GM10248 (cell line): ENCODE results near the gene BICDL1.
A peak's percentile ranks its signal among the peaks of the same experiment; 100 is the strongest.
"Not testable (repeated sequence)": the region's sequence is repeated elsewhere in the genome, so short reads cannot be mapped to it uniquely, and the experiment has no call there.

ENCODE experiments used
- CTCF ChIA-PET: fragments of 300-600 bp; sonication (Branson Sonifier 250); formaldehyde crosslinking; extraction: SDS; loops from one replicate; lab custom pipeline; 2021; ENCODE audit warnings: antibody characterized with exemption; lab: Yijun Ruan, JAX
- POLR2A ChIA-PET: fragments of 350-650 bp; sonication (Branson Sonifier 250); formaldehyde crosslinking; extraction: SDS; loops from one replicate; lab custom pipeline; 2020; ENCODE audit warnings: antibody characterized with exemption; lab: Yijun Ruan, JAX
- DNase-seq: peaks from one replicate; pipeline ENCODE4 v3.0.0; 2012; ENCODE audit errors: extremely low spot score
- CTCF ChIP-seq: IDR thresholded peaks from 2 replicates; pipeline ENCODE4 v1.5.1; 2012; ENCODE audit warnings: mild to moderate bottlenecking, low read depth; ENCODE audit errors: extremely low read depth, missing control alignments, control extremely low read depth

Gene BICDL1

GRCh38 chr12:119956047-119956446 lies 33.0 kb upstream of the BICDL1 start:
- TF ChIP-seq CTCF = peak; percentile 1
- POLR2A ChIA-PET = no interaction called here
- CTCF ChIA-PET = interaction anchor here (1.3 kb wide), 1 partner anchor 131 kb away, joined by 3 read pairs; no protein-coding TSS in a partner anchor
- no peak for DNase-seq

- CTCF ChIA-PET = no interaction called here
- TF ChIP-seq CTCF = no peak
- POLR2A ChIA-PET = no interaction called here
- DNase-seq = no peak
These were observed 31.9 kb upstream of the BICDL1 start for GRCh38 chr12:119957135-119957534.

- DNase-seq = no peak
- ChIA-PET CTCF (no interaction called here), POLR2A (no interaction called here)
- no peak for TF ChIP-seq CTCF
These were observed 29.6 kb upstream of the BICDL1 start for GRCh38 chr12:119959435-119959834.

- no peak for DNase-seq
- ChIA-PET POLR2A (no interaction called here), CTCF (no interaction called here)
- TF ChIP-seq CTCF = no peak
These were observed 24.9 kb upstream of the BICDL1 start for GRCh38 chr12:119964123-119964522.

GRCh38 chr12:119964929-119965328 lies 24.1 kb upstream of the BICDL1 start:
- POLR2A ChIA-PET = no interaction called here
- no peak for DNase-seq
- CTCF ChIA-PET = no interaction called here
- no peak for TF ChIP-seq CTCF

GRCh38 chr12:119980242-119980641 lies 8.8 kb upstream of the BICDL1 start:
- CTCF ChIA-PET = interaction anchor here (1.0 kb wide), 1 partner anchor 9 kb away, joined by 5 read pairs; the partner anchor contains the start of gene BICDL1
- no peak for DNase-seq

GRCh38 chr12:119980702-119981101 lies 8.3 kb upstream of the BICDL1 start:
- CTCF ChIA-PET, DNase-seq, POLR2A ChIA-PET: not testable (repeated sequence)

More at GRCh38 chr12:119980242-119980641, 8.8 kb upstream of the BICDL1 start:
- TF ChIP-seq CTCF = no peak
- POLR2A ChIA-PET = no interaction called here
